SU-DHL-6 (cell line): ENCODE results near the gene SCO2.

Source experiments
- H2AFZ ChIP-seq: fragments of 200-600 bp; sonication (generic); 2 replicates; pipeline ENCODE4 v1.6.1; 2014; ENCODE audit warnings: low read depth, mild to moderate bottlenecking, moderate library complexity, mixed read lengths, antibody characterized with exemption, low read length; ENCODE audit not compliant: severe bottlenecking
- H3F3A ChIP-seq: fragments of 200-600 bp; shearing (Covaris generic); 2 replicates; pipeline ENCODE4 v1.6.0; 2016; ENCODE audit warnings: antibody characterized with exemption, mild to moderate bottlenecking; ENCODE audit not compliant: insufficient read depth
- H3K27ac ChIP-seq: fragments of 200-600 bp; sonication (generic); 2 replicates; pipeline ENCODE4 v1.5.1; 2016; ENCODE audit warnings: low read depth, mild to moderate bottlenecking, low read length, moderate library complexity, mixed read lengths
- H3K27me3 ChIP-seq: fragments of 200-600 bp; sonication (generic), shearing (Covaris generic); 2 replicates; pipeline ENCODE4 v1.6.0; 2014; ENCODE audit warnings: mild to moderate bottlenecking, low read length
- H3K36me3 ChIP-seq: fragments of 200-600 bp; sonication (generic); 2 replicates; pipeline ENCODE4 v1.6.1; 2014; ENCODE audit warnings: mild to moderate bottlenecking, low read length, mixed read lengths
- H3K4me2 ChIP-seq: fragments of 300-600, 200-600 bp; shearing (Covaris generic), sonication (generic); 2 replicates; pipeline ENCODE4 v1.6.0; 2014; ENCODE audit warnings: low read length, low read depth, mild to moderate bottlenecking; ENCODE audit not compliant: poor library complexity, severe bottlenecking
- H3K4me3 ChIP-seq: fragments of 200-600 bp; sonication (generic); 2 replicates; pipeline ENCODE4 v1.5.1; 2014; ENCODE audit warnings: antibody characterized with exemption, low read length, mild to moderate bottlenecking, mixed read lengths; ENCODE audit not compliant: insufficient read depth, poor library complexity, severe bottlenecking
- H3K79me2 ChIP-seq: fragments of 200-600 bp; sonication (generic); 2 replicates; pipeline ENCODE4 v1.6.1; 2014; ENCODE audit warnings: mild to moderate bottlenecking, low read length, moderate library complexity; ENCODE audit not compliant: insufficient read depth
- H3K9ac ChIP-seq: fragments of 200-600 bp; sonication (generic); 2 replicates; pipeline ENCODE4 v1.7.0; 2014; ENCODE audit warnings: mild to moderate bottlenecking, low read length
- H3K9me2 ChIP-seq: fragments of 200-600 bp; sonication (generic); replicated peaks from 2 replicates; pipeline ENCODE4 v1.6.1; 2014; ENCODE audit warnings: low read length; ENCODE audit not compliant: insufficient read depth
- H3K9me3 ChIP-seq: fragments of 200-600 bp; sonication (generic); 2 replicates; pipeline ENCODE4 v1.6.1; 2014; ENCODE audit warnings: low read length, mixed read lengths; ENCODE audit not compliant: insufficient read depth
- H4K20me1 ChIP-seq: fragments of 200-600 bp; sonication (generic); 2 replicates; pipeline ENCODE4 v1.6.1; 2014; ENCODE audit warnings: low read depth, mild to moderate bottlenecking, antibody characterized with exemption, low read length, moderate library complexity, mixed read lengths
- CTCF ChIP-seq: fragments of 200-600 bp; sonication (generic); IDR thresholded peaks from one replicate; pipeline ENCODE4 v1.5.1; 2017; ENCODE audit warnings: antibody characterized with exemption, mild to moderate bottlenecking, low read length, moderate library complexity; ENCODE audit not compliant: insufficient read depth, poor library complexity, severe bottlenecking
- EZH2phosphoT487 ChIP-seq: fragments of 200-600 bp; sonication (generic), shearing (Covaris generic); conservative IDR thresholded peaks from 2 replicates; pipeline ENCODE4 v1.6.1; 2018; ENCODE audit warnings: mild to moderate bottlenecking, antibody characterized with exemption, low read length, moderate library complexity, mixed read lengths

SCO2 gene

GRCh38 chr22:50489363-50490243 is 35.8 kb downstream of the SCO2 start:
- H3K9me3 ChIP-seq: no peaks in the 10 kb centered on the region
- H3K9me2 ChIP-seq: no peaks in the 10 kb centered on the region
- no peak overlapping the region for H3K4me3 ChIP-seq
- H3K79me2 ChIP-seq: no peaks in the 10 kb centered on the region
- H3K27me3 ChIP-seq: no peaks in the 10 kb centered on the region
- no peaks in the 10 kb centered on the region for H3K36me3 ChIP-seq
- H4K20me1 ChIP-seq: no peaks in the 10 kb centered on the region
- H2AFZ ChIP-seq: no peak overlapping the region
- H3K27ac ChIP-seq: no peak overlapping the region
- no peak overlapping the region for H3K9ac ChIP-seq
- TF ChIP-seq EZH2phosphoT487 (no peak), CTCF (no peak)
- peaks cover 7% of the 10 kb centered on the region; the same call in 1 of the 2 replicates for H3F3A ChIP-seq
- no peak overlapping the region for H3K4me2 ChIP-seq

GRCh38 chr22:50488886-50489285 is 36.5 kb downstream of the SCO2 start:
- Histone ChIP-seq H2AFZ (no peak overlapping the region), H4K20me1 (no peaks in the 10 kb centered on the region), H3K27ac (no peak overlapping the region), H3K9ac (no peak overlapping the region), H3F3A (peaks cover 7% of the 10 kb centered on the region; the same call in 1 of the 2 replicates), H3K79me2 (no peaks in the 10 kb centered on the region), H3K4me2 (no peak overlapping the region), H3K4me3 (no peak overlapping the region), H3K36me3 (no peaks in the 10 kb centered on the region), H3K9me2 (no peaks in the 10 kb centered on the region), H3K9me3 (no peaks in the 10 kb centered on the region), H3K27me3 (no peaks in the 10 kb centered on the region)
- TF ChIP-seq CTCF (no peak), EZH2phosphoT487 (no peak)

- H3K36me3 ChIP-seq: no peaks in the 10 kb centered on the region
- H3K27ac ChIP-seq: no peak overlapping the region
- TF ChIP-seq CTCF (no peak), EZH2phosphoT487 (no peak)
- H3K79me2 ChIP-seq: no peaks in the 10 kb centered on the region
- H3K9me2 ChIP-seq: no peaks in the 10 kb centered on the region
- H3K9me3 ChIP-seq: no peaks in the 10 kb centered on the region
- H3K4me2 ChIP-seq: no peak overlapping the region
- no peaks in the 10 kb centered on the region for H4K20me1 ChIP-seq
- H3K27me3 ChIP-seq: no peaks in the 10 kb centered on the region
- no peak overlapping the region for H3K4me3 ChIP-seq
- no peak overlapping the region for H2AFZ ChIP-seq
- peaks cover 7% of the 10 kb centered on the region; the same call in 1 of the 2 replicates for H3F3A ChIP-seq
- H3K9ac ChIP-seq: no peak overlapping the region
Measured at GRCh38 chr22:50488006-50488677, 37.3 kb downstream of the SCO2 start.
